K562 (cell line): Measurements from ENCODE around the gene MRPL55. TPM values are rescaled to one million over a fixed set of nuclear protein-coding genes. Genes with fewer than 3 reads are reported as not detected.

Experiments
- FIP1L1 ChIP-seq: fragments of 200-400 bp; formaldehyde crosslinking; IDR thresholded peaks from 2 replicates; pipeline ENCODE4 v1.6.1; 2018; ENCODE audit warnings: mild to moderate bottlenecking, low read depth, low read length; ENCODE audit not compliant: poor library complexity, severe bottlenecking
- FOXA3 ChIP-seq, 2 experiments: fragments of 450-650 bp in 1 of 2; sonication (generic) in 1 of 2; formaldehyde crosslinking; IDR thresholded peaks in 1 of 2; conservative IDR thresholded peaks in 1 of 2; 2 replicates each; pipeline versions ENCODE4 v1.4.0 to v1.8.0; 2020 to 2022; ENCODE audit warnings: mild to moderate bottlenecking in 2 of 2, missing genetic modification reagents in 1 of 2
- FOXK1 ChIP-seq: sonication (generic); formaldehyde crosslinking; IDR thresholded peaks from 2 replicates; pipeline ENCODE4 v1.8.0; 2022; ENCODE audit warnings: missing genetic modification reagents, mild to moderate bottlenecking, borderline replicate concordance
- GTF2E2 ChIP-seq: fragments of 200-800 bp; sonication (Bioruptor generic); IDR thresholded peaks from 2 replicates; pipeline ENCODE4 v1.6.1; 2016; ENCODE audit warnings: missing genetic modification characterization, missing compliant biosample characterization
- HMG20B ChIP-seq: fragments of 250-450 bp; sonication (Bioruptor Pico); IDR thresholded peaks from 2 replicates; pipeline ENCODE4 v1.5.0; 2021; ENCODE audit warnings: mild to moderate bottlenecking
- HOXB6 ChIP-seq: fragments of 250-450 bp; sonication (Bioruptor Pico); IDR thresholded peaks from 2 replicates; pipeline ENCODE4 v1.5.1; 2022; ENCODE audit warnings: mild to moderate bottlenecking, borderline replicate concordance
- KLF16 ChIP-seq: IDR thresholded peaks from 2 replicates; pipeline ENCODE4 v1.6.1; 2016; ENCODE audit warnings: antibody characterized with exemption
- MAFF ChIP-seq: IDR thresholded peaks from 2 replicates; pipeline ENCODE4 v1.6.1; 2012; ENCODE audit warnings: low read length, improper control_type of control experiment
- MED1 ChIP-seq: sonication (generic); formaldehyde crosslinking; IDR thresholded peaks from 2 replicates; pipeline ENCODE4 v1.8.1; 2023; ENCODE audit warnings: missing genetic modification reagents, borderline replicate concordance
- MXI1 ChIP-seq: IDR thresholded peaks from 2 replicates; pipeline ENCODE4 v1.6.1; 2011; ENCODE audit warnings: low read depth, mild to moderate bottlenecking, improper control_type of control experiment, low read length
- NONO ChIP-seq, 2 experiments: fragments of 200-400 bp in 1 of 2; fragments of 450-650 bp in 1 of 2; formaldehyde crosslinking in 1 of 2; IDR thresholded peaks; 2 replicates each; pipeline ENCODE4 v1.6.1; 2017; ENCODE audit warnings: low read depth in 2 of 2, mild to moderate bottlenecking in 2 of 2, moderate library complexity in 2 of 2, low read length in 1 of 2
- SOX6 ChIP-seq: fragments of 450-650 bp; IDR thresholded peaks from 2 replicates; pipeline ENCODE4 v1.6.1; 2014; ENCODE audit warnings: mild to moderate bottlenecking
- SRSF3 ChIP-seq: fragments of 200-400 bp; formaldehyde crosslinking; IDR thresholded peaks from 2 replicates; pipeline ENCODE4 v1.6.1; 2016; ENCODE audit warnings: mild to moderate bottlenecking, low read length, moderate library complexity; ENCODE audit not compliant: insufficient read depth
- XRCC5 ChIP-seq: fragments of 200-400 bp; formaldehyde crosslinking; IDR thresholded peaks from 2 replicates; pipeline ENCODE4 v1.6.1; 2017; ENCODE audit warnings: low read depth, mild to moderate bottlenecking, low read length
- ZNF232 ChIP-seq: sonication (generic); formaldehyde crosslinking; IDR thresholded peaks from 2 replicates; pipeline ENCODE4 v1.8.0; 2022; ENCODE audit warnings: mild to moderate bottlenecking, missing genetic modification reagents
- ZNF354B ChIP-seq: fragments of 250-450 bp; sonication (Bioruptor Pico); IDR thresholded peaks from 2 replicates; pipeline ENCODE4 v1.4.0; 2020
- ZNF717 ChIP-seq: fragments of 250-450 bp; sonication (Bioruptor Pico); IDR thresholded peaks from 2 replicates; pipeline ENCODE4 v1.5.0; 2021
- polyA plus RNA-seq, 8 experiments: library from polyadenylated mRNA; depleted of rRNA in 4 of 8; stranded (reverse) in 5 of 8; unstranded in 3 of 8; fragments of >200 nt; fragmentation: Nextera tagmentation in 2 of 8; fragmentation: Illumina TruSeq in 1 of 8; extraction: Ambion mirVana in 2 of 8; extraction: Trizol in 1 of 8; gene quantifications; 2 replicates each; pipeline versions ENCODE4 v1.2.1 to v1.2.3, GENCODE V29; 2011 to 2014; ENCODE audit warnings: inconsistent platforms in 1 of 8, missing spikeins in 1 of 8
- total RNA-seq, 7 experiments: library from RNA; depleted of rRNA in 6 of 7; stranded (reverse); fragments of >200 nt in 6 of 7; fragmentation: Illumina TruSeq in 2 of 7; extraction: Trizol in 2 of 7; gene quantifications; 2 replicates each; pipeline versions ENCODE4 v1.2.1 to v1.2.3, GENCODE V29; 2011 to 2021; ENCODE audit warnings: low replicate concordance in 1 of 7
- TF ChIP-seq, protein P1 (sequence below): sonication (generic); formaldehyde crosslinking; IDR thresholded peaks from 2 replicates; pipeline ENCODE4 v1.8.0; 2023; ENCODE audit warnings: mild to moderate bottlenecking, missing genetic modification reagents
- TF ChIP-seq, protein P2 (sequence below): sonication (generic); formaldehyde crosslinking; IDR thresholded peaks from 2 replicates; pipeline ENCODE4 v1.8.0; 2022; ENCODE audit warnings: mild to moderate bottlenecking, missing genetic modification reagents
- TF ChIP-seq, protein P3 (sequence below): fragments of 250-450 bp; sonication (Bioruptor Pico); IDR thresholded peaks from 2 replicates; pipeline ENCODE4 v1.5.0; 2020; ENCODE audit warnings: mild to moderate bottlenecking
- TF ChIP-seq, protein P4 (sequence below): sonication (generic); formaldehyde crosslinking; IDR thresholded peaks from 2 replicates; pipeline ENCODE4 v1.8.0; 2022; ENCODE audit warnings: mild to moderate bottlenecking, missing genetic modification reagents

Gene MRPL55
- total and polyA plus RNA-seq, 9 of the 15 experiments (the other 6 are each of a cell fraction or from before 2014, with no cell fraction given): 34.9 to 228 (median 81.0) TPM

DNA sequence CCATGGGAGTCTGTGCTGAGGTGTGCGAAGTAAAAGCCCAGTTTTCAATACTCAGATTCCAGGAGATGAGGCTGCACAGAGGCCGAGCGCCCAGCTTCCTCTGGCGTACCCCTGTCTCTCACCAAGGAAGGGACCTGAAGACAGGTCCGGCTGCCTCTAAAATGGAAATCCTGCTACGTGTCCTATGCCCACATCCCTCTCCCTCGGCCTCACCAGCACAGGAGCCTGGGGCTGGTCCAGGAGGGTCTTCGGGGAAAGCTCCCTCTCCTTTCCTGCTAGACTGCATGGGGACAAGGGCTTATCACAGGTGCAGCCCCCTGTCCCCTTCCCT is 392 bp downstream of the MRPL55 start (continued):
- TF ChIP-seq HMG20B (CRISPR knock-in tag) (no peak), KLF16 (no peak), SOX6 (no peak), XRCC5 (no peak), ZNF232 (CRISPR knock-in tag) (peak; percentile 63; the same call in 1 of the 2 replicates), ZNF354B (CRISPR knock-in tag) (no peak), MED1 (CRISPR knock-in tag) (no peak), FOXA3 (CRISPR knock-in tag; conservative IDR thresholded peaks at IDR 0.05 in 1 of 2, IDR thresholded peaks at IDR 0.05 in 1 of 2) (no peak), HOXB6 (CRISPR knock-in tag) (no peak), FIP1L1 (no peak), GTF2E2 (tag) (no peak), ZNF717 (CRISPR knock-in tag) (no peak), MXI1 (no peak), MAFF (no peak), FOXK1 (CRISPR knock-in tag) (peak; percentile 94), NONO (IDR thresholded peaks at IDR 0.05; ENCODE audit: low read depth in 2 of 2, low read length in 1 of 2) (no peak), SRSF3 (0 out of 2 replicates have a peak, but pooled peaks have one; percentile 62)
- TF ChIP-seq, protein P1, sequence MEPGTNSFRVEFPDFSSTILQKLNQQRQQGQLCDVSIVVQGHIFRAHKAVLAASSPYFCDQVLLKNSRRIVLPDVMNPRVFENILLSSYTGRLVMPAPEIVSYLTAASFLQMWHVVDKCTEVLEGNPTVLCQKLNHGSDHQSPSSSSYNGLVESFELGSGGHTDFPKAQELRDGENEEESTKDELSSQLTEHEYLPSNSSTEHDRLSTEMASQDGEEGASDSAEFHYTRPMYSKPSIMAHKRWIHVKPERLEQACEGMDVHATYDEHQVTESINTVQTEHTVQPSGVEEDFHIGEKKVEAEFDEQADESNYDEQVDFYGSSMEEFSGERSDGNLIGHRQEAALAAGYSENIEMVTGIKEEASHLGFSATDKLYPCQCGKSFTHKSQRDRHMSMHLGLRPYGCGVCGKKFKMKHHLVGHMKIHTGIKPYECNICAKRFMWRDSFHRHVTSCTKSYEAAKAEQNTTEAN (CRISPR knock-in tag): peak; percentile 75; the same call in 1 of the 2 replicates
- TF ChIP-seq, protein P2, sequence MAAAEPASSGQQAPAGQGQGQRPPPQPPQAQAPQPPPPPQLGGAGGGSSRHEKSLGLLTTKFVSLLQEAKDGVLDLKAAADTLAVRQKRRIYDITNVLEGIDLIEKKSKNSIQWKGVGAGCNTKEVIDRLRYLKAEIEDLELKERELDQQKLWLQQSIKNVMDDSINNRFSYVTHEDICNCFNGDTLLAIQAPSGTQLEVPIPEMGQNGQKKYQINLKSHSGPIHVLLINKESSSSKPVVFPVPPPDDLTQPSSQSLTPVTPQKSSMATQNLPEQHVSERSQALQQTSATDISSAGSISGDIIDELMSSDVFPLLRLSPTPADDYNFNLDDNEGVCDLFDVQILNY (CRISPR knock-in tag): 0 out of 2 replicates have a peak, but pooled peaks have one; percentile 11
- TF ChIP-seq, protein P3, sequence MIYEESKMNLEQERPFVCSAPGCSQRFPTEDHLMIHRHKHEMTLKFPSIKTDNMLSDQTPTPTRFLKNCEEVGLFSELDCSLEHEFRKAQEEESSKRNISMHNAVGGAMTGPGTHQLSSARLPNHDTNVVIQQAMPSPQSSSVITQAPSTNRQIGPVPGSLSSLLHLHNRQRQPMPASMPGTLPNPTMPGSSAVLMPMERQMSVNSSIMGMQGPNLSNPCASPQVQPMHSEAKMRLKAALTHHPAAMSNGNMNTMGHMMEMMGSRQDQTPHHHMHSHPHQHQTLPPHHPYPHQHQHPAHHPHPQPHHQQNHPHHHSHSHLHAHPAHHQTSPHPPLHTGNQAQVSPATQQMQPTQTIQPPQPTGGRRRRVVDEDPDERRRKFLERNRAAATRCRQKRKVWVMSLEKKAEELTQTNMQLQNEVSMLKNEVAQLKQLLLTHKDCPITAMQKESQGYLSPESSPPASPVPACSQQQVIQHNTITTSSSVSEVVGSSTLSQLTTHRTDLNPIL (CRISPR knock-in tag): no peak
- TF ChIP-seq, protein P4, sequence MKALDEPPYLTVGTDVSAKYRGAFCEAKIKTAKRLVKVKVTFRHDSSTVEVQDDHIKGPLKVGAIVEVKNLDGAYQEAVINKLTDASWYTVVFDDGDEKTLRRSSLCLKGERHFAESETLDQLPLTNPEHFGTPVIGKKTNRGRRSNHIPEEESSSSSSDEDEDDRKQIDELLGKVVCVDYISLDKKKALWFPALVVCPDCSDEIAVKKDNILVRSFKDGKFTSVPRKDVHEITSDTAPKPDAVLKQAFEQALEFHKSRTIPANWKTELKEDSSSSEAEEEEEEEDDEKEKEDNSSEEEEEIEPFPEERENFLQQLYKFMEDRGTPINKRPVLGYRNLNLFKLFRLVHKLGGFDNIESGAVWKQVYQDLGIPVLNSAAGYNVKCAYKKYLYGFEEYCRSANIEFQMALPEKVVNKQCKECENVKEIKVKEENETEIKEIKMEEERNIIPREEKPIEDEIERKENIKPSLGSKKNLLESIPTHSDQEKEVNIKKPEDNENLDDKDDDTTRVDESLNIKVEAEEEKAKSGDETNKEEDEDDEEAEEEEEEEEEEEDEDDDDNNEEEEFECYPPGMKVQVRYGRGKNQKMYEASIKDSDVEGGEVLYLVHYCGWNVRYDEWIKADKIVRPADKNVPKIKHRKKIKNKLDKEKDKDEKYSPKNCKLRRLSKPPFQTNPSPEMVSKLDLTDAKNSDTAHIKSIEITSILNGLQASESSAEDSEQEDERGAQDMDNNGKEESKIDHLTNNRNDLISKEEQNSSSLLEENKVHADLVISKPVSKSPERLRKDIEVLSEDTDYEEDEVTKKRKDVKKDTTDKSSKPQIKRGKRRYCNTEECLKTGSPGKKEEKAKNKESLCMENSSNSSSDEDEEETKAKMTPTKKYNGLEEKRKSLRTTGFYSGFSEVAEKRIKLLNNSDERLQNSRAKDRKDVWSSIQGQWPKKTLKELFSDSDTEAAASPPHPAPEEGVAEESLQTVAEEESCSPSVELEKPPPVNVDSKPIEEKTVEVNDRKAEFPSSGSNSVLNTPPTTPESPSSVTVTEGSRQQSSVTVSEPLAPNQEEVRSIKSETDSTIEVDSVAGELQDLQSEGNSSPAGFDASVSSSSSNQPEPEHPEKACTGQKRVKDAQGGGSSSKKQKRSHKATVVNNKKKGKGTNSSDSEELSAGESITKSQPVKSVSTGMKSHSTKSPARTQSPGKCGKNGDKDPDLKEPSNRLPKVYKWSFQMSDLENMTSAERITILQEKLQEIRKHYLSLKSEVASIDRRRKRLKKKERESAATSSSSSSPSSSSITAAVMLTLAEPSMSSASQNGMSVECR (CRISPR knock-in tag): no peak
